ELR (cell line): ENCODE results near the gene COA5.
"Not testable (repeated sequence)": the region's sequence is repeated elsewhere in the genome, so short reads cannot be mapped to it uniquely, and the experiment has no call there.

ENCODE experiments used
- DNase-seq: peaks from one replicate; pipeline ENCODE4 v3.0.0-alpha.2; 2015; ENCODE audit warnings: low read depth

The COA5 gene

DNA sequence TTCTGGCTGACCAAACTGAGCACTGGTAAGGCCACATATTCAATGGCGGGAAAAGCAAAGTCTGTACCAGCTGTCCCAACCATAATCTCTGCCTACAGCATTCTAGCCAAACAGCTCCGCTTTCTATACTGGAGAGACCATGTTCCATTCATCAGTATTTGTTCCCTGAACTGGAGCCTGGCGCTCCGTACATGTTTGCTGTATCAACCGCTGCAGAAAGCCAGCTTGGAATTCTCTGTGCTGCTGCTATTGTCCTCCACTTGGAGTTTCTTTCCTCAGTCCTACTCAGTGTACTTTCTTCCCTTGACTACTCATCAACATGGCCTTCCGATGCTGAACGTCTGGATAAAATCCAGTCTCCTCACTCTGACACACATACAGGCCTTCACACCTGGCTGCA is 1.9 kb downstream of the COA5 start:
- no peak for DNase-seq

DNA sequence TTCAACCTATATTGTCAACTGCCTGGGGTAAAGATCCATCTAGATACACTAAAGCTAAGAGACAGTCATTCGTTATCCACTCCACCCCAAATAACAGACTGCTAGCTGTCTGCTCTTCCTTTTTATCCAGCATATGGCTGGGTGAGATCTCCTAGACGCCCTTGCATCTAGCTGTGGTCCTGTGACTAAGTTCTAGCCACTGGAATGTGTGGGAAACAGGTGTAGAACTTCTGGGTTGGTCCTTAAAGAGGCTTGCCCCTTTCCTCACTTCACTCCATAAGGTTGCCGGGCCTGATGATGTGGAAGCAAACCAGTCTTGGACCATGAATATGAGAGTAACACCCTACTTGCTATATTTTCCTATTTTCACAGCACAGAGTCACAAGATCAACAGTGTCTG is 3.2 kb downstream of the COA5 start:
- peak; percentile 2 for DNase-seq

DNA sequence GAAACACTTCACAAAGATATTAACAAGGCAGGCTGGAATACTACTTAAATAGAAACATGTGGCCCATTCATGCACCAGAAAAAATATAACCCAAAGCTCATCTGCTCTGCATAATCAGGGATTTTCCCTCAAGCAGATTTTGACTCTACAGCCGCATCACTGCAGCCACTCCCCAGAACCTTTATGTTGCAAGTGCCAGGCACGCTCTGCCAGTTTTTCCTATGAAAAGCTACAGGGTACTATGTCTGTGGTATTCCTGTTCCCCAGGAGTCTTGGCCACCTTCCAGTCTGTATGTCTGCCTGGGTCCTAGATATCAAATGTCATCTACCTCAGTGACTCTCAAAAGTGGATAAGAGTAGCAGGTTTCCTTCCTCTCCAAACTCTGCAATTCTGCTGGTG is 3.8 kb downstream of the COA5 start:
- no peak for DNase-seq

DNA sequence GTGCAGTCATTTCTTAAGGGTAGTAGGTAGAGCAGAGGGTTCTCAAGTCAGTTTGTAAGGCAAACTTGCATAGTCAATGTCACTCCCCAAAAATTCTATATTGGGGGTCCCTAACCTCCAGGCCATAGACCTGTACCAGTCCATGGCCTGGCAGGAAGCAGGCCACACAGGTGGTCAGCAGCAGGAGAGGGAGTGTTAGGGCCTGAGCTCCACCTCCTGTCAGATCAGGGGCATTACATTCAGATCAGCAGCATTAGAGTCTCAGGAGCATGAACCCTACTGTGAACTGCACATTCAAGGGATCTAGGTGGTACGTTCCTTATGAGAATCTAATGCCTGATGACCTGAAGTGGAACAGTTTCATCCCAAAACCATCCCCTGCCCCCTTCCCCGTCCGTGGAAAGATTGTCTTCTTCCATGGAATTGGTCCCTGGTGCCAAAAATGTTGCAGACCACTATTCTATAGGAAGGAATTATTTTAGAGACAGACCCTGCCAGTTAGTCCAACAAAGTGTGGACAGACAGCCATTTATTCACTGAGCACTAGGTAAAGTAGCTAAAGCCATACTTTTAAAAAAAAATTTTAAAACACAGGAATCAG is 6.7 kb downstream of the COA5 start:
- DNase-seq = peak; percentile 64

DNA sequence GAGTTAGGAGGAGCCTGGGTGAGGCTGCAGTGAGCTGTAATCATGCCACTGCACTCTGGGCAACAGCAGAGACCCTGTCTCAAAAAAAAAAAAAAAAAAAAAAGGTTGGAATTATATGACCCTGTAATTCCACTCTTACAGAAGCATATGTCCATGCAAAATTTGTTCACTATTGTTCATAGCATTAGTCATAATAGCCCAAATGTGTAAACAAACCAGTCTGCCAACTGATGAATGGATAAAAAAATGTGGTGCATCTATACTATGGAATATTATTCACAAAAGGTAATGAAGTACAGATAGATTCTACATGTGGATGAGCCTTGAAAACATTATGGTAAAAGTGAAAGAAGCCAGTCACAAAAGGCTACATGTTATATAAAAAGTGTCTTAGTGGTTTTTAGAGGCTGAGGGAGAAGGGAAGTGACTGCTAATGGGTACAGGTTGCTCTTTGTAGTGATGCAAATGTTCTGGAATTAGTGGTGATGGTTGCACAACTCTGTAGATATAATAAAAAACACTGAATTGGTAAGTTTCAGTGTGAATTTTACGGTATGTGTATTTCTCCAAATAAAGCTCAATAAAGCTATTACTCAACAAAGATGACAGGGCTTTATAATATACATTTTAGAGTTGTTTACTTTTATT is 9.4 kb downstream of the COA5 start:
- DNase-seq = peak; percentile 73

DNA sequence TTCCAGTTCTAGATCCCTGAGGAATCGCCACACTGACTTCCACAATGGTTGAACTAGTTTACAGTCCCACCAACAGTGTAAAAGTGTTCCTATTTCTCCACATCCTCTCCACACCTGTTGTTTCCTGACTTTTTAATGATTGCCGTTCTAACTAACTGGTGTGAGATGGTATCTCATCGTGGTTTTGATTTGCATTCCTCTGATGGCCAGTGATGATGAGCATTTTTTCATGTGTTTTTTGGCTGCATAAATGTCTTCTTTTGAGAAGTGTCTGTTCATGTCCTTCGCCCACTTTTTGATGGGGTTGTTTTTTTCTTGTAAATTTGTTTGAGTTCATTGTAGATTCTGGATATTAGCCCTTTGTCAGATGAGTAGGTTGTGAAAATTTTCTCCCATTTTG is 13.6 kb downstream of the COA5 start:
- not testable (repeated sequence) for DNase-seq

DNA sequence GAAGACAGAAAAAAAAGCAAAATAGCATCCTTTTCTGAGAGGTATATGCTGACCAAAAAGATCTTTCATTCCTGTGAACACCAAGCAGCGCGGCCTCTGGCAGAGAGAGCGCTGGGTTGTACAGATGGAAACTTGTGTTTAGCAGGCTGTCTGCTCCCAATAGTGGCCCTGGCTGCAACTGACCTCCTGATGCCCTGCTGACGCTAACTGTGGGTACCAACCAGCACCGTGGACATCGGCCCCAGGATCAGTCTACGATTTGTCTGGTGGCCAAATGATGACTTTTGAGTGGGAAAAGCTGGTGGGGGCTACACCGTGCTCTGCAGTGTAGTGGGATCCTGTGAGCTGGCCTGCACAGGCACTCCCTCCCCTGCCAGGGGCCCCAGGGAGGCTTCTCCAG is 15.7 kb downstream of the COA5 start:
- DNase-seq = no peak

DNA sequence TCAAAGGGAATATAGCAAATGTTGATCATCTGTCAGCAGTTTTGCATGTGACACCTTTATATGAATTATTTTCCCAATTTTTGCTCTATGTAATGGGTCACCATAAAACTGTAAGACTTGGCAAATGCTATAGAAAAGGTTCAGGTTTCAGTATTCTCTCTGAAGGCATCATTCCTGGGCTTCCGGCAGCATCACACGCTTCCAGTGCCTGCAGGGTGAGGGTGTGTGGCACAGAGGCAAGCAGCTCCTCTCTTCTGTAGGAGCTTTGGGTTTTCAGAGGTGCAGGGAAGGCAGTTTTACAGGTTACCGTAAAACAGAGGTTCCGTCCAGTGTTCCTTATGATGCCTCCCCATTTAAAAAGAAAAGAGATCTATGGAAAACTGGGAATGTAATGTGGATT is 18.8 kb downstream of the COA5 start:
- no peak for DNase-seq

DNA sequence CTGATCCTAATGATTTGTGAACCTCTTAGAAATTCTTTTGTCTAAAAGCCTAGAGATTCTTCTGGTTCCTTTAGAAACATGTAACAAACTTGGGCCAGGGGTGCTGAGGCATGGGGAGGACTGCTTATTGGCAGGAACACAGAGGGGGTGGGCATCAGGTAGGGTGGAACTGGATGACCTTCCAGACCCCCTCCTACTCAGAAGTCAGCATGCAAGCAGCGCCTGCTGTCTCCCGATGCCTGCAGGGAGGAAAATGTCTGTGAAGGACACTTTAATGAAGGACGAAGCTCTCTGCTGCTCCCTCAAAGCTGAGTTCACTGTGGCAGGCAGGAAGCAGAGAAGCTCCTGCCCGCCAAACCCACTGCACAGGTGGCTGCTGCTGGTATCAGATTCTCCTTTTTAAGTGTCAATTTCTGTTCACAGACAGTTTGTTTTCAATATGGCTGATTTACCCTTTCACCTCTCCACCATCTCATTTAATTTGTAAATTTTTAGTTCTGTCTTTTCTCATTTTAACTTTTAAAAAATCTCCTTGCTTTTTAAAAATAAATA is 19.4 kb downstream of the COA5 start:
- DNase-seq = no peak

DNA sequence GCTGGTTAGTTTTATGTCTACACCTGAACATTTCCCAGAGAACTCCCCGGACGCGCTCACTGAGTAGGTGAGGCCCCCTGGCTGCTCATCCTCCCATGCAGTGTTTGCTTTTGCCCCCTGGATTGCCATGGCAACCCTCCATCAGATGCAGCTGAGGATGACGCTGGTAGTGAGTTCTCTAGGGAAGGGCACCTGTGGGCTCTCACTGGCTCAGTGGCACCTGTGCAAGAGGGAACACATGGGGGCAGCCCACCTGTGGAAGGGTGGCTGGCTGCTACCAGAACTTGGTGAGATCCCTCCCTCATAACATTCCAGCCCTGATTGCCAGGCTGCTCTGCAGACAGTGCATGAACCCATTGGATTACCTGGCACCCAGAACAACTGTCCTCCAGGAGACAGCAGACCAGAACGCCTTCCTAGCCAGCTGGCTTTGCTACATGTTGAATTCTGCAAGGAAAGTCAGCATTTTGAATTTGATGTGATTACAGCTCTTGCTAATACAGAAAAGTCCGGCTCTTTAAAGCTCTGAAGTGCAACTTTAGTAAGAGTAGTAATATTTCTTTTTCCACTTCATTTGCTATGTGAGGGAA is 21.7 kb downstream of the COA5 start:
- DNase-seq = no peak

DNA sequence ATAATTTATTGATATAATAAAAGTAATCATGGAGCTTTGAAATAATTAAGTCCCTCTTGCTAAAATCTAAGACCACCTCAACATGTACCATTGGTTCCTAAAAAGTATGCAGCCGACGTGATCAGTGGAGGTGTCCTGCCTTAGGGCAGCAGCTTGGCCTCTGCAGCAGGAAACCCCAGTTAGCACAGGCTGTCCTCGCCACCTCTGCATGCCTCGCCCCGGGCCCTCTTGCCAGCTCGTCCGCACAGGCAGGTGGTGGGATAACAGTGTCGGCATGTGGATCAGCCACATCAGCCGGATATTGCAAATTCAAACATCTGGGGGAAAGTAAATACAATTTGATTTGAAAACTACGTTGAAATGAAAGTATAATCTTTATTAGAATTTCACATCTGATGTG is 22.9 kb downstream of the COA5 start:
- no peak for DNase-seq

DNA sequence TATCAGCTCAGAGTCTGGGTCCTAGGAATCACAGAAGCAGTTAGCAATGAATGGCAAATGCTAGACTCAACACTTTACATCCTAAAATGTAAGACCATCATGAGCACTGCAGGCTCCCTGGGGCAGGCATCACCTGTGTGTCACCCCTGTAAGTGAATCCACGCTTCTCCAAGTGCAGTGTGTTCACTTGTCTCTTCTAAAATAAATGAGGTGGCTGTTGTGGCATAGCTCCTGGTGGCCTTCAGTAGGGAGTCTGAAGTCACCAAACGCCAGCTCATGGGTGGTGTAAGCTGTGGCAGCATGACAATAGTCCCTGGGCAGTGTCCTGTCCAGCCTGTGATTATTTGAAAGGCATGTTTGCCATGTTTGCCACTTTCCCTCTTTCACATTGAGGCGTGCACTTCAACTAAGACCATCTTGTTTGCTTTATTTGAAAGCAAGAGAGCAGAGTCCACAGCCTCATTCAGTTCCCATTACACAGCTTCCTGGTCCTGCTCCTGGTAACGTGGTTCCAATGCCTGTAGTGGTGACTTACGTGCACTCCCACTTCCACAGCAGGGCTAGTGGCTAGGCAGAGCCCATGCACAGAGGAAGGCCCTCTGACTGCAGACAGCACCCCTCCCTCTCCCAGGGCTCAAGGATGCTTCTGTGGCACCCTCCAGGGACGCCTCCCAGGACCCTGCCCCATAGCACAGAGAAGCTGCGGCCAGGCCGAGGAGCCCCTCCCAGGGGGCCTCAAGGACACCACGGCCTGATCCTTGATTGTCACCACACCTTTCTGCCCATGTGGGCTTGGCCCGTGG is 24.3 kb downstream of the COA5 start:
- DNase-seq = no peak

DNA sequence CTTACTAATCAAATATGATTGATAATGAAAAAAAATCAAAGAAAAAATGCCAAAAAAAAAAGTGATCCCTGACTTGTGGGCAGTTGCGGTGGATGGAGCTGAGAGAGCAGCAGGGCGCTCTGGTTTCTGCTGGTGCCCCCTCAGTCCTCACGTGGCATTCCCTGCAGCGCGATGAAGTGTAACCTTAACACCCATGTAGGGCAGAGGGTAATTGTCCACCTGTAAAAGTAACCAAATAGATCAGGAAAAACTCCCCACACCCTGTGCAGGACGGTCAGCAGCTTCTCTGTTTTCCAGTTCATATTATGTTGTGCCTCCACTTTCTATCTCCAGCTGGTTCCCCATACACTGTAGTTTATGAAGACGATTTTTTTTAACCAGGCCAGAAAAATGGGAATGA is 25.0 kb downstream of the COA5 start:
- no peak for DNase-seq

DNA sequence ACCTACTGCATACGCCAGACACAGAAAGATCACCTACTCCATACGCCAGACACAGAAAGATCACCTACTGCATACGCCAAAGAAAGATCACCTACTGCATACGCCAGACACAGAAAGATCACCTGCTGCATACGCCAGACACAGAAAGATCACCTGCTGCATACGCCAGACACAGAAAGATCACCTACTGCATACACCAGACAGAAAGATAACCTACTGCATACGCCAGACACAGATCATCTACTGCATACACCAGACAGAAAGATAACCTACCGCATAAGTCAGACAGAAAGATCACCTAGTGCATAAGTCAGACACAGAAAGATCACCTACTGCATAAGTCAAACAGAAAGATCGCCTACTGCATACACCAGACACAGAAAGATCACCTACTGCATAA is 25.8 kb downstream of the COA5 start:
- no peak for DNase-seq

DNA sequence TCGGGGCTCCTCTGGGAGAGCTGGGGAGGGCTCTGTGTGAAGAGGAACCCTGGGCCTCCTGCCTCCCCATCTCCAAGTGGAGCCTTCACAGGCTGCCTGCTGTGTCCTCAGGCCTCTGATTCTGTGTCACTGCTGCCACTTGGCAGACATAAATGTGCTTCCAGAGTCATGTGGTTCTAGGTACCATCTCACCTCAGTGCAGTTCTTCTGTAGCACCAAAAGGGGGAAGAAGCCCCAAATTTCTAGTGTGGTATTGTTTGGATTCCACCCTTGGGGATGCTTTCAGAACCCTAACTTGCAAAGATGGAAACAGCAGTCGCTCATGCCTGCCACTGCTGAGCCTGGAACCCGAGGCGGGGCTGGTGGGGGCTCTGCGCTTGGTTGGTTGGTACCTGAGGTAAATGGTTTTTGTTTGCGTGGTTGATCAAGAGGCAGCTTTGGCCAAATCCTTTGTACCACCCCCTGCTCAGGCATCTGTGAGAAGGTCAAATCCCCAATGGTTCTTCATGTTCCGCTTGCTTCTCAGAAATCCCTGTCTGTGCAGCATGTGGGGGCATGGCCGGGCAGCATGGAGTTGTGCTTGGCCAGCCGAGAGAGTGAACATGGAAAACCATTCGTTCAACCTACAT is 27.5 kb downstream of the COA5 start:
- no peak for DNase-seq

DNA sequence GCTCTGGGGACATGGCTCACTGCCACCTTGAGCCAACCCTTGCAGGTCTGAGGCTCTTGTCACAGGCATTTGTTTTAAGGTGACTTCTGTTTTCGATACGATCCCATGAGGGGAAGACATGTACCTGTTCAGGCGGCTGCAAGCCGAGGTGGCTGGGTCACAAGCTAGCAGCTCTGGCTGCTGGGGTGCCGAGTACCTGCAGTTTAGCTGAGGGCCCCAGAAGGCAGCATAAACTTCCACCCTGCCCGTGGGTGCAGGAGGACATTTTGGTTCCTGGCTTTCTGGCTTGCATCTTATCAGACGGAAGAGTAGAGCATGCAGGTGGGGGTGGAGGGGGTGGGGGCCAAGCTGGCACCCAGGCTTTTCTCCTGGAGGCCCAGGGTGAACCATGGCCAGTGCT is 28.4 kb downstream of the COA5 start:
- no peak for DNase-seq

DNA sequence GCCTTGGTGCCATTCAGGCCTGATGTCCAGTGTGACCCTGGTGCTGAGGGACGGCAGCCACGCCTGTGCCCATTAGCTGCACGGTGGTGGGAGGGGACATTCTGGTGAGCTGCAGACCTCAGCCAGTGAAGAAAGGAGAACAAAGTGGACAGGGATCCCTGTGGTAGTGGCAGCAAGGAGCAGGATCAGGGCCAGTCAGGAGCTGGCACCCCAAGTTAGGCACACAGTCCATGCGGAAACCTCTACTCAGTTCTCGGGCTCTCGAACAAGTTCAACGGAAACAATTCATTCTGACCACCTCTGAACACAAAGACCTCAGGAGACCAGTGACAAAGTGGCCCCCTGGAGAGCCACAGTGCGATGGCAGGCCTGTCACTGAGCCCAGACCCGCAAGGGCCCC is 30.1 kb downstream of the COA5 start:
- DNase-seq = no peak

DNA sequence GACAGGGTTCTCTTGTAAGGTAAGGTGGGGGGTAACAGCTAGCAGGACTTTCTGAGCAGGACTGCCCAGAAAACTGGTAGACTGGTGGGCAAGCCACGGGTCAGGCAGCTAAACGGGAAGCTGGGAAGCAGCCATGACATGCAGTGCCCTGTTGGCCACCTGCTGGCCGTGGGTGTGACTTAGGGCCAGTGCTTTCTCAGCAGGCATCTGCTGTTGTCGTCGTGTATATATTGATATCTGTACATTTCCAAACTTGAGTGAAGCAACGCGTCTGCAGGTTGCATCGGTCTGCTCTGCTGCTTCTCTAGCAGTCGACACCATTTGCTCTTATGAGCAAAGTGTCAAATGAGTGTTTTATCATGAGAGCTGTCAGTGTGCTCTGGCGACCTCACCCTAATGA is 31.0 kb downstream of the COA5 start:
- peak; percentile 16 for DNase-seq

DNA sequence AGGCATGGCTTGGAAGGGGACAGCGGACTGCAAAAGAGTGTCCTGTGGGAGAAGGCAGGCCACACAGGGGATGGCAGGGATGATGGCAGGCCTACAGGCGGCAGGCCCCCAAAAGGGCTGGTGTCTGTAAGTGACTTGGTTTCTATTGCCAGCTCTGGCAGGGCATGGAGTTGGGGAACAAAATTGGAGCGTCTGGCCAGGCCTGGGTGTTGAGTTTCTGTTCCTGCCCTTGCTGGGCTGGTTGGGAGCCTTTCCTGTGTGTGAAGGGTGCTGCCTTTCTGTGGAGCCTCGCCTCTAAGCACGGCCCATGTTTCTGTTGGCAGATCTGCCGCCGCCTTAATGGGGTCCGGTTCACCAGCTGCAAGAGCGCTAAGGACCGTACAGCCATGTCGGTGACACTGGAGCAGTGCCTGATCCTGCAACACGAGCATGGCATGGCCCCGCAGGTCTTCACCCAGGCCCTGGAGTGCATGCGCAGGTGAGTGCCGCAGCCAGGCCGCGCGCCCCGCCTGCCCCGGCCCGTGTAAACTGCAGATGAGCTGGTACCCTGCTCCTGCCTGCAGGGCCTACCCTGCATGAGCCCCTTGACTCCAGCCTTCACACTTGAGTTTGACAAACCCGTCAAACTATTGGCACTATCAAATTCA is 31.5 kb downstream of the COA5 start:
- DNase-seq = no peak

DNA sequence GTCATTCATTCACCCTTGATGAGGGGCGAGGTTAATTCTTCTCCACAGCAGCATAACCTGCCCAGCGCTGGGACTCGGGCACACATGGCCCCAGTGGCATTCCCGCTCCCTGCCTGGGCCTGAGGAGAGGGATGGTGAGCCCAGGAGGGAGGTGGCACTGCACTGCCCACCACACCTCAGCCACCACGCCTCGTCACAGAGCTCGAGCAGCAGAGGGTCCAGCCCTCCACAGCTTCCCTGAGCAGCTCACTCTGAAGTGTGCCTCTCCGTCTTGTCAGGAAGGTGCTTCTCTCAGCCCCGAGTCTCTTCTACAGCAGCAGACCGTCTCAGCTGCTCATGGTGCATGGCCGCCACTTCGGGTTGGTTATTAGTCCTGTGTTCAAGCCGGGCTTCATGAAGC is 34.9 kb downstream of the COA5 start:
- DNase-seq = no peak

DNA sequence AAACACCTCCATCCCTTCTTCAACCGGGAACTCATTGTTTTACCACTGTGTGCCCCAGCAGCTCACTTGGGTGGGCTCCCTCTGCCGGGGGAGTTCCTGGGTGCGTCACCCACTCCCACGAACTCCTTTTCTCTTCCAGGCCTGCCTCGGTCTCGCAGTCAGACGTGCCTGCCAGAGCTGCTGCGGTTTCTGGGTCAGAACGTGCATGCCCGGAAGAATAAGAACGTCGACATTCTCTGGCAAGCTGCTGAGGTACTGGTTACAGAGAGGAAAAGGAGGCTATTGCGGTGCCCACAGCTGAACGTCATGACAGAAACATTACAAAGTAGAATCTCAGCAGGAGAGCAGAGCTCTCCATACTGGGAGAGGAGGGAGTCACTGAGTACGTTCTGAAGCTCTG is 35.6 kb downstream of the COA5 start:
- DNase-seq = no peak

DNA sequence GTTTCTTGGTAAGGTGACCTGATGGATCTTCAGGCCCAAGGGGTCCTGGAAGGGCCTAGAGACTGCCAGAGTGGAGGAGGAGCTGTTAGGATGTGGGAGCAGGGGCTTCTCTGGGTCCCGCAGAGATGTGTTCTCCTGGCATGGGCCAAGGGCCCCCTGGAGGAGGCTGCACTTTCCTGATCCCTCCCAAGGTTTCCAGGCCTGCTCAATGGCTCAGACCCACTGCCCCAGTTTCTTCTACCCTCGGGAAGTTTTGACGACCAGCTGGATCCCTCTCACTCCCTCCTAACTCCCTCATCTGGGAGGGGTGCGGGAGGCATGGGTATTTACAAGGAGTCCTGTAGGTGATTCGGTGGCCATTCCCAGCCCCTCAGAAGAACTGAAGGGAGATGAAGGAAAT is 36.1 kb downstream of the COA5 start:
- DNase-seq = no peak
